Cardiac muscle cell (in vitro differentiated cells and primary cell): ENCODE measurements around the gene PYCARD. TPM values are rescaled to one million over a fixed set of nuclear protein-coding genes. Genes with fewer than 3 reads are reported as not detected.

ENCODE experiments used
- DNase-seq, 2 donors: peaks; one replicate each; pipeline versions ENCODE4 v3.0.0 to v3.0.0-alpha.2; 2010 to 2017; ENCODE audit warnings: low read depth in 1 of 2, low spot score in 1 of 2
- H3K27ac ChIP-seq: fragments of 200-600 bp; sonication (generic); 2 replicates; pipeline ENCODE4 v1.5.1; 2016
- H3K27me3 ChIP-seq: fragments of 200-600 bp; sonication (generic); 2 replicates; pipeline ENCODE4 v1.6.0; 2016; ENCODE audit warnings: control low read depth
- H3K36me3 ChIP-seq: fragments of 200-600 bp; sonication (generic); 2 replicates; pipeline ENCODE4 v1.5.1; 2016; ENCODE audit warnings: control low read depth
- H3K4me1 ChIP-seq: fragments of 200-600 bp; sonication (generic); 2 replicates; pipeline ENCODE4 v1.8.1; 2017; ENCODE audit warnings: low read depth, mild to moderate bottlenecking, mixed run types
- H3K4me3 ChIP-seq: fragments of 200-600 bp; sonication (generic); 2 replicates; pipeline ENCODE4 v1.5.1; 2016; ENCODE audit warnings: mild to moderate bottlenecking
- H3K9me3 ChIP-seq: fragments of 200-600 bp; sonication (generic); 2 replicates; pipeline ENCODE4 v1.5.1; 2017; ENCODE audit warnings: low read depth, mild to moderate bottlenecking, control low read depth
- CTCF ChIP-seq: IDR thresholded peaks from 2 replicates; pipeline ENCODE4 v1.5.1; 2012; ENCODE audit warnings: low read depth, mild to moderate bottlenecking, low read length
- polyA plus RNA-seq: library from polyadenylated mRNA; unstranded; fragments of >200 nt; fragmentation: Nextera tagmentation; extraction: Ambion mirVana; gene quantifications from 2 replicates; pipeline ENCODE4 v1.2.1, GENCODE V29; 2016
- total RNA-seq: library from RNA; depleted of rRNA; stranded (reverse); fragments of >200 nt; gene quantifications from 2 replicates; pipeline ENCODE4 v1.2.3, GENCODE V29; 2016

PYCARD gene
- total and polyA plus RNA-seq, 2 experiments from 2014 or later, result 1.4 to 2.3 TPM

- Histone ChIP-seq H3K4me1 (no peaks in the 10 kb centered on the region), H3K27ac (no peak overlapping the region), H3K27me3 (peaks cover 69% of the 10 kb centered on the region), H3K36me3 (no peaks in the 10 kb centered on the region), H3K9me3 (no peaks in the 10 kb centered on the region), H3K4me3 (no peak overlapping the region)
- DNase-seq, result no peak
- TF ChIP-seq CTCF, result no peak
Observed at GRCh38 chr16:31217136-31217530, 14.6 kb upstream of the PYCARD start.

- peak within 1 kb of the TSS; percentile 40 for H3K4me3 ChIP-seq
- DNase-seq, result no peak
- H3K9me3 ChIP-seq, result no peaks in the 10 kb centered on the region
- H3K27me3 ChIP-seq, result peaks cover 73% of the 10 kb centered on the region
- no peak for TF ChIP-seq CTCF
- no peak within 1 kb of the TSS for H3K27ac ChIP-seq
- H3K4me1 ChIP-seq, result no peaks in the 10 kb centered on the region
- H3K36me3 ChIP-seq, result no peaks in the 10 kb centered on the region
Observed at GRCh38 chr16:31216422-31217135, 14.0 kb upstream of the PYCARD start, which contains the start of gene PYDC1. PYDC1 (minus strand) TSS chr16:31217135; CDS start chr16:31217028, 107 bp downstream.

GRCh38 chr16:31215287-31216162, 13.0 kb upstream of the PYCARD start:
- peak; percentile 77 to 84 for DNase-seq
- no peaks in the 10 kb centered on the region for H3K36me3 ChIP-seq

GRCh38 chr16:31214708-31215286, 12.2 kb upstream of the PYCARD start:
- Histone ChIP-seq H3K9me3 (no peaks in the 10 kb centered on the region), H3K36me3 (no peaks in the 10 kb centered on the region), H3K27ac (no peak overlapping the region), H3K27me3 (peaks cover 66% of the 10 kb centered on the region), H3K4me3 (peak overlapping the region; percentile 40), H3K4me1 (no peaks in the 10 kb centered on the region)
- TF ChIP-seq CTCF, result no peak
- no peak for DNase-seq

More at GRCh38 chr16:31215287-31216162, 13.0 kb upstream of the PYCARD start:
- H3K9me3 ChIP-seq, result no peaks in the 10 kb centered on the region
- H3K4me3 ChIP-seq, result peak overlapping the region; percentile 40
- H3K27me3 ChIP-seq, result peaks cover 67% of the 10 kb centered on the region
- H3K27ac ChIP-seq, result no peak overlapping the region
- no peak for TF ChIP-seq CTCF
- no peaks in the 10 kb centered on the region for H3K4me1 ChIP-seq

- H3K27me3 ChIP-seq, result peaks cover 62% of the 10 kb centered on the region
- H3K9me3 ChIP-seq, result no peaks in the 10 kb centered on the region
- no peak for DNase-seq
- H3K4me1 ChIP-seq, result no peaks in the 10 kb centered on the region
- no peak within 1 kb of the TSS for H3K27ac ChIP-seq
- peak within 1 kb of the TSS; percentile 40 for H3K4me3 ChIP-seq
- no peaks in the 10 kb centered on the region for H3K36me3 ChIP-seq
- TF ChIP-seq CTCF, result no peak
Observed at GRCh38 chr16:31213877-31214707, 11.5 kb upstream of the PYCARD start, which contains the start of gene TRIM72. TRIM72 (plus strand) TSS chr16:31214119; CDS start chr16:31214739, 620 bp downstream.
